Activated CD8-positive, alpha-beta memory T cell treated with anti-CD3 and anti-CD28 coated beads, Interleukin-2, amount 50 U/mL, for 1 hour (primary cell): ENCODE data around the gene STAP2.
"Not testable (repeated sequence)": the region's sequence is repeated elsewhere in the genome, so short reads cannot be mapped to it uniquely, and the experiment has no call there.

Source experiments
- DNase-seq: peaks from one replicate; pipeline ENCODE4 v3.0.0-alpha.2; 2020; ENCODE audit errors: extremely low read depth

STAP2 gene

DNA sequence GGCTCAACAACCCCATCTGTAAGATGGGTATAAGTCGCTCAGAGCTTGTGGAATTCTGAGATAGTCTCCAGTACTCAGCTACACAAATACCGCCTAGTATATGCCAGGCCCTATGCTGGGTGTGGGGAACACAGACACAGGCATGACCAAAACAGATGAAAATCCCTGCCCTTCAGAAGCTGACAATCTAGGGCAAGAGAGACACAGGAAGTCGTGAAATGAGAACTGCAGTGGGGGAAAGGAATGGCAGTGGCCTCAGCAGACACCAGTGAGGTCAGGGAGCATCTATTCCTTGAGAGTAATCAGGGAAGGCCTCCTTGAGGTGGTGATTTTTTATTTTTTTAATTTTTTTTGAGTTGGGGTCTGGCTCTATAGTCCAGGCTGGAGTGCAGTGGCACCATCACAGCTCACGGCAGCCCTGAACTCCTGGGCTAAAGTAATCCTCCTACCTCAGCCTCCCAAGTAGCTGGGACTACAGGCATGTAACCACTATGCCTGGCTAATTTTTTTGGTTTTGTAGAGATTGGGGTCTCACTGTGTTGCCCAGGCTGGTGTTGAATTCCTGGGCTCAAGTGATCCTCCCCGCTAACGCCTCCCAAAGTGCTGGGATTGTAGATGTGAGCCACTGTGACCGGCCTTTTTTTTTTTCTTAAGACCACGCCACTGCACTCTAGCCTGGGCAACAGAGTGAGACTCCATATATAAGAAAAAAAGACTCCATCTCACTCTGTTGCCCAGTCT is 39.6 kb downstream of the STAP2 start:
- no peak for DNase-seq

DNA sequence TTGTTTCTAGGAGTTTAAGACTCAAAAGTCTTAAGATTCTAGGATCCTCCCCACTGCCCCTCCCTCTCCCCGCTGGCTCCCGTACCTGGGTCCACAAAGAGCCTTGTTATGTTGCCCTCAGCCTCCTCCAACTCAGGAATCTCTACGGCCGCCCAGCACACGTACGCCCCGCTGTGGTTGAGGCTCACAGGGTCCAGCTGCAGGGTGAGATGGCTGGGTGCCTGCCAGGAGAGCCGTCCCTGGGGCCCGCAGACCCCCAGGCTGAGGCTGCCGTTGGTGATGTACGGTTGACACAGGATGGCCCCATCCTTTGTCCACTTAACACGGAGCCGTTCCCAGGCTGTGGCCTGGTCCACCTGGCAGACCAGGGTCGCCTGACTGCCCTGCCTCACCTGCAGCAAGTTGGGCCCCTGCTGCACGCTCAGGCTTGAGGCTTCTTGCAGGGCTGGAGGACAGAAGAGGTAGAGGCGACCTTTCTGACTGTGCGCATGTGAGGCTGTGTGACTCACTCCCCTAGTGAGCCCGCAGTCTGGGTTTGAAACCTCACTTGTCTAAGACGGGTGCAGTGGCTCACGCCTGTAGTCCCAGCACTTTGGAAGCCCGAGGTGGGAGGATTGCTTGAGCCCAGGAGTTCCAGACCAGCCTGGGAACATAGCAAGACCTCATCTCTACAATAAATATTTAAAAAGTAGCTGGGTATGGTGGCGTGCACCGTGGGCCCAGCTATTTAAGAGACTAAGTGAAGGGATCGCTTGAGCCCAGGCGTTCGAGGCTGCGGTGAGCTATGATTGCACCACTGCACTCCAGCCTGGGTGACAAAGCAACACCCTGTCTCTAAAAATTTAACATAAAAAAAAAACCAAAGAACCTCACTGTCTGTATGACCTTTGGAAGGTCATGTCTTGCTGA is 40.5 kb downstream of the STAP2 start:
- no peak for DNase-seq

DNA sequence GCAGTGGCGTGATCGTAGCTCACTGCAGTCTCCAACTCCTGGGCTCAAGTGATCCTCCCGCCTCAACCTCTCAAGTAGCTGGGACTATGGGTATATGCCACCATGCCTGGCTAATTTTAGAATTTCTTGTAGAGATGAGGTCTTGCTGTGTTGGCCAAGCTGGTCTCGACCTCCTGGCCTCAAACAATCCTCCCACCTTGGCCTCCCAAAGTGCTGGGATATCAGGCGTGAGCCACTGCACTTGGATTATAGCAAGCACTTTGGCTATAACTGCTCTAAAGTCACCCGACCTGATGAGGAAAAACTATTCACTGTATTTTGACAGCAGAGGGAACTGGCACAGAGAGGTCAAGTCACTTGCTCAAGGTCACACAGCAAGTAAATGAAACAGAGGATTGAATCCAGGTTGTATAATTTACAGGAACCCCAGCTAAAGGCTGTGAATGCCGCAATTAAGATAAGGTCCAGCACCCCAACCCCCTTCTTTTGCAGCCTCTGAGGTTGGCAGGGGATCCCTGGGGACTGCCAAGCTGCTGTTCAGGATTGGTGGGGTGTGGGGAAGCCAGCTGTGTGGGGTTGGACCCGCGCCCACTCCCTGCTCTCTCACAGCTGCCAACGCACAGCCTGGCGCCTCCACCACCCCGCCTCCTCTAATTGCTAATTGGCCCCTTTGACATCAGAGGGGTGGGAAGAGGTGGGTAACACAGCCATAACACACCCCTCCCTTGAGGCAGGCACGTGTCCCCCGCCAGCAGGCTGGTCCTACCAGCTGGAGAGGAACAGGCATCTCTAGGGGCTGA is 42.5 kb downstream of the STAP2 start:
- DNase-seq: no peak

DNA sequence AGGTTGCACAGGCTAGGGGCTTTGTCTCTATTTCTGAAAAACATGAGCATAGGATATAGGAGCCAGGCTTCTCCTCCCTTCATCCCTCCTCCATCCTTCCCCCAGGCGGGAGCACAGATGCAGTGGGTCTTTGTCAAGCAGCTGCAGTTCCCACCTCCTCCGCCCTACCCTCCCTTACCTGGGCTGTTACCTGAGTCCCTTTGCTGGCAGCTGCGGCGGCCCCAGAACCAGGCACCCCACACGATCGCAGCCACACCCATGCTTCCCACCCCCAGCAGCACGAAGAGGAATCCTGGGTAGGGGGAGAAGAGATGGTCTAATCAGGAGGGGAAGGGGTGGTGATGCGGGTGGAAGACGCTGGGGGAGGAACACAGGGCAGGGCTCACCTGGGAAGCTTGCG is 44.2 kb downstream of the STAP2 start:
- no peak for DNase-seq

DNA sequence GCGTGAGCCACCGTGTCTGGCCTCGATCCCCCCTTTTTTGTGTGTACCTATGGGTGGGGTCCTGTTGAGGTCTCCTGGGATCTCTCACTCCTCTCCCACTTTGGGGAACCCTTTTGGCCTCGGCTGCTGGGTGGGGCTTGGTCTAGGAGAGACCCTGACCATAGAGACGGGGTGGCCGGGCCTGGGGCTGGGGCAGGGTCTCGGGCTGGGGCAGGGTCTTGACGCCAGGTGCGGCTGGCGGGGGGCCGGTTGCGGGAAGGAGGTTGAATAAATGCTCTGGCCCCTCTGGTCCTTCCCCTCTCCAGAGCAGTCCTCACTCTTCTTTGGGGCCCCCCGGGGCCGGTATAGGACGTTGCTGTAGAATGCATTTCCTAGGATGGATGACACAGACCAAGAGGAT is 46.1 kb downstream of the STAP2 start:
- DNase-seq: no peak

DNA sequence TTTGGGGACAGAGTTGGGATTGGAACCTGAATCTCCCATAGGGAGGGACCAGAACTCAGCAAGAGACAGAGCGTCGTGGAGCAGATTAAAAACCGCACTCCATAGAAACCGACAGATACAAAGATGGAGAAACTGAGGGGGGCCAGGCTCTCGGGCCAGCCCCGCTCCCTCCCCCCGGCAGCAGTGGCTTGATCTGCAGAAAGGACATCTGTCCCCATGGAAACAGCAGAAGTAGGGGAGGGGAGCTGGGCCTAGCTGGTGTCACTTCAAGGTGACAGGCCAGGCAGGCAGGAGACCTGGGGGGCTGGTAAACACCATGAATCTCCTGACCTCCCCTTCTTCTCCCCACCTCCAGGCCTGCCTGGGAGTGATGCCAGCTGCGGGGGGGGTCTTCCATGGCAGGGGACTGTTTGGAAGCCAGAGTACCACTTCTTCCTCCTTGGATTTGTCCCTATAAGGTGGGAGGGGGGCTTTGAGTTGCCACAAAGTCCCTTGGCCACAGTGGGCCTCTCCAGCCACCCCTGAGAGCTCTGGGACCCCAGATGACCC is 47.4 kb downstream of the STAP2 start:
- DNase-seq: no peak

DNA sequence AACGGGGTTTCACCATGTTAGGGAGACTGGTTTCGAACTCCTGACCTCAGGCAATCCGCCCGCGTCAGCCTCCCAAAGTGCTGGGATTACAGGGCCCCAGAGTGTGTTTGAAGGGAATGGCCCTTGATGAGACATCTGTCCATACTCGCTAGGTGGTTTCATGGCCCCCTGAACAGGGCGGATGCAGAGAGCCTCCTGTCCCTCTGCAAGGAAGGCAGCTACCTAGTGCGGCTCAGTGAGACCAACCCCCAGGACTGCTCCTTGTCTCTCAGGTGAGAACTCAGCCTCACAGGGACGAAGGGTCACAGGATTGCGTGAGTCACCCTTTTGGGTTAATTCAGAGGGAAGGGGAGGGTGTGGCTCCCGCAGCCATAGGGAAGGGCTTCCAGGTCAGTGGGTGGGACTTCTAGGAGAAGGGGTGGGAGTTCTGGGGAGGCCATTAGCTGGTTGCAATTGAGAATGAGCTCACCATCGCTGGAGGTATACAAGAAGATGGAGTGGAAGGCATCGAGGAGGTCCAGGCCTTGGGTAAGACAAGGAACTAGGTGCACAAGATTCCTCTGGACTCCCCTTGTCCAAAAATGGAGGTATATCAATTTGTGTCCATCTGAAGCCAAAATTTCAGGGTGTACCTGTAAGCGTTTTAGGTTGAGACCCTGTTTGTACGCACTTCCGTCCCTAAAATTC is 50.4 kb downstream of the STAP2 start:
- DNase-seq: no peak

DNA sequence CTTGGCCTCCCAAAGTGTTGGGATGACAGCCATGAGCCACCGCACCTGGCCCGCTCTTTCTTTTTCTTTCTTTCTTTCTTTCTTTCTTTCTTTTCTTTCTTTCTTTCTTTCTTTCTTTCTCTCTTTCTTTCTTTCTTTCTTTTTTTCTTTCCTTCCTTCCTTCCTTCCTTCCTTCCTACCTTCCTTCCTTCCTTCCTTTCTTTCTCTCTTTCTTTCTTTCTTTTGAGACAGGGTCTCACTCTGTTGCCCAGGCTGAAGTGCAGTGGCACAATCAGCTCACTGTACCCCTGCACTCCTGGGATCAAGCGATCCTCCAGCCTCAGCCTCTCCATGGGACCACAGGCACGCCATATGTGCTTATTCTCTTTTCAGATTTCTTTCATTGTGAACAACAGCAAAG is 52.5 kb downstream of the STAP2 start:
- DNase-seq: not testable (repeated sequence)

DNA sequence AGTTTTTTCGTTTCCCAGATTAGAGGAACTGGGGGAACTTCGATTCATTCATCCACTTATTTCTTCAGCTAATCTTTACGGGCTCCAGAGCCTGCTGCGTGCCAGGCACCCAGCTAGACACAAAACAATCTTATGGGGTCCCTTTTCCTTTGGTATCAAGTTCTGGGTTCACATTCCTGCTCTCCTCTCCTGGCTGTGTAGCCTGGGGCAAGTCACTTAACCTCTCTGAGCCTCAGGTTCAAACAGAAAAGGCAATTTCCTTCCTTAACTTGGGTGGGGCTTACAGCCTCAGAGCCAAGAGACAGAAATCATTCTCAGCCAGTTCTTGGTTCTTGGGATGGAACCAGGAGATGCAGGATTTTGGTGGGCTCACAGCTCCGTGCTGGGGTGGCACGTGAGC is 53.7 kb downstream of the STAP2 start:
- DNase-seq: no peak

DNA sequence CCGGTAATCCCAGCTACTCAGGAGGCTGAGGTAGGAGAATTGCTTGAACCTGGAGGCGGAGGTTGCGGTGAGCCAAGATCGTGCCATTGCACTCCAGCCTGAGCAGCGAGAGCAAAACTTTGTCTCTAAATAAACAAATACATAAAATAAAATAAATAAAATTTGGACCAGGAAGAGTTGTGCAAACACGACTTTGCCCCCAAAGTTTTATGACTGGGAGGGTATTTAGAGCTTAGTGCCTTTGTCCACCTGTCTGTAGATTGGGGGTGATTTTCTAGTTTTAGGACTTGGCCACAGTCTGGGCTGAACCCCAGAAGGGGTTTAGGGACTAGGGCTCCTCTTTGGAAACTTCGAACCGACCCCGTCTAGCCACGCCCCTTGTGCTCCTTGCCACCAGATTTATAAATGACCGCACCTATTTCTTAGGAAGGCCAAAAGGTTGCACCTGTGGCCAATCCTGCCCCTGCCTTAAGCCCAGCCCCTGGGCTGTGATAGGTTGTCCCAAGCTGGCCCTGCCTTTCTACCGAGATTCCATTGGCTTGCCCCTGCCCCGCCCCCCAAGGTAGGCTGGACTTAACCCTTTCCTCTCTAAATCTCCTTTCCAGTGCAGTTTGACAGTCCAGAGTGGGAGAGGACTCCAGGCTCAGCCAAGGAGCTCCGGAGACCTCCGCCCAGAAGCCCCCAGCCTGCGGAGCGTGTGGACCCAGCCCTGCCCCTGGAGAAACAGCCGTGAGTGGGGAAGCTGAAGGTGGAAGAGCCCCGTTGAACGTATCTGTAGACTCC is 54.3 kb downstream of the STAP2 start:
- no peak for DNase-seq

DNA sequence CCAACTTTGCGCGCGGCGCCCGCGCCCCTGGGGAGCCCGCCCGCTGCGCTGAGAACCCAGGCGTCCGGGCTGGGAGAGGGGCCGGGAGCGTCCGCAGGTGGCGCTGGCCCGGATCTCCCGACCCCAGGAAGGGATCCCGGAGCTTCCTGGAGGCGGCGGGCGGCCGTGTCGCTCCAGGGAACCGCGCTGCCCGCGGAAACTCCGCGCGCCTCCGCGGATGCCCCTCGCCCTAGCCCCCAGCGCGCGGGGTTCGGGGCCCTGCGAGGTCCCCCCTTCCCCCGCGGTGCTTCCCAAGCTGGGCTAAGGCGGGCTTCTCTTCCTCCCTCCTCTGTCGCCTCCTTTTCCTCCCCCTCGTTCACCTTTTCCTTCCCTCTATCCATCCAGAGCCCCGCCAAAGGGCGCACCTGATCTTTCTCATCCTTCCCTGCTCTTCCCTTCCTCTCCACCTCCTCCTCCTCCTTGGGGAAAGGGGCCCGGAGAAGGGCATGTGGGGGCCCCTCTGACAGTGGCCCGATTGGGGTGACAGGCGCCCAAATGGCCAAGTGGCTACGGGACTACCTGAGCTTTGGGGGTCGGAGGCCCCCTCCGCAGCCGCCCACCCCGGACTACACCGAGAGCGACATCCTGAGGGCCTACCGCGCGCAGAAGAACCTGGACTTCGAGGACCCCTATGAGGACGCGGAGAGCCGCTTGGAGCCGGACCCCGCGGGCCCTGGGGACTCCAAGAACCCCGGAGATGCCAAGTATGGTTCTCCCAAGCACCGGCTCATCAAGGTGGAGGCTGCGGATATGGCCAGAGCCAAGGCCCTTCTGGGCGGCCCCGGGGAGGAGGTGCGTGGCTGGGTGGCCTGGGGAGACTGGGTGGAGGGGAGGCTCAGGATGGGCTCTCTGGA is 58.9 kb downstream of the STAP2 start:
- no peak for DNase-seq

DNA sequence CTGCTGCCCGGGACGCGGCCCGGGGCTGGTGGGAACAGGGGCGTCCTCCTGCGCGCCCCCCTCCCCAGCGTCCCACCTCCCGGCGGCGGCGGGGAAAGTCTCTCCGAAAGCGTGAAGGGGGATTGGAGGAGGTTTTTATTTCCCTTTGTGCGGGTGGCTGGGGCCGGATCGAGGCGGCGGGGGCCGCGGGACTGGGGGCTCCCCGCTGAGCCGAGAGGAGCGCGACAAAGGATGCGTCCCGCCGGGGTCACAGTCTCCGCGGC is 59.4 kb downstream of the STAP2 start:
- DNase-seq: no peak

DNA sequence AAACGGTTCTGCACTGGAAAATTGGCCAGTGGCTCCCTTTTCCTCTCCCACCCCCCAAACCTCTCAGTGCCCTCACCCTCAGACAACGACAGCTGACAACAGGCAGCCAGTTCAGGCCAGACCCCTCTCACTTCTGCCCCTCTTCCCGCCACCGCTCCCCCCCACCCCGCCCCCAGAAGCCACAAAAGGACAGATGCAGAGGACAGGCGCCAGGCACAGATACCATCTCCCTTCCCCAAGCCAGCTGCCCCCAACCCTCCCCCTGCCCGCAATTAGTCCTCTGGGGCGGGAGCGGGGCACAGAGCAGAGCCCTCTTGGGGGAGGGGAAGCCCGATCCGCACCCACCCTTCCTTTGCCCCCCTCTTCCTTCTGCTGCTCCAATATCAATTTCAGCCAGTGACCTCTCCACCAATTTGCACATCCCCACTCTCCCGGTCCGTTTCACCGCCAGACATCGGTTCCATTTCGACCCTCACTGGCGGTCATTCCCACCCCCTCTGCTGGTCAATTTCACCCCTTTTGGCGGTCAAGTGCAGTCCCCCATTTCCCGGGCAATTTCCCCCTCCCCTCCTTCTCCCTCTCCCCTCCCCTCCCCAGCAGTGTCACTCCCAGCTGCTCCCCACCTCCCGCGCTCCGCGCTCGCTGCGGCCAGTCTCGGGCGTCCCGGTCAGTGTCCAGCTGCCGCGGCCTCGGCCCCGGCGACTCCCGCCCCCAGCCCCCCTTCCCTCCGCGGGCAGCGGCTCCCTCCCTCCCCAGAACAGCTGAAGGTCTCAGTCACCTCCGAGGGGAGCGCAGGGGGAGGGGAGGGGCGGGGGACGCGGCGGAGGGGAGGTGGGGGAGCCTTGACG is 60.0 kb downstream of the STAP2 start, which contains the start of gene SHD:
TSS of gene SHD (plus strand) at position 848 of the 848 bp plus-strand sequence. CDS start 798 bp downstream, outside the sequence.
- no peak for DNase-seq

DNA sequence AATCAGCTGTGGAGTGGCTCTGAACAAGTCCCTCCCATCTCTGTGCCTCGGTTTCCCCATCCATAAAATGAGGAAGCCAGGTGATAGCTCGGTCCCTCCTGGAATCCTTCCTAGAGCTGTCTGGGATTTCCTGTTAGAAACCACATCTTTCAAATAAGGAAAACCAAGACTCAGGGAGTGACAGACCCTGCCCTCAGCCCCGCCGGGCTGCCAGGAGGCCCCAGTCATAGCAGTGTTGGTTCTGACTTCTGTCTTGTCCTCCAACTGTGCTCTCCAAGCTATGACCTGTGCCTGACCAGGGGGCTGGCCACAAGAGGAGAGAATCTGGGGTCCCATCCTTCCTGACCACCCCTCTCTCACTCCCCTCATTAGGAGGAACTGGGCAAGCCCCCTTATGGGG is 60.6 kb downstream of the STAP2 start:
- no peak for DNase-seq

DNA sequence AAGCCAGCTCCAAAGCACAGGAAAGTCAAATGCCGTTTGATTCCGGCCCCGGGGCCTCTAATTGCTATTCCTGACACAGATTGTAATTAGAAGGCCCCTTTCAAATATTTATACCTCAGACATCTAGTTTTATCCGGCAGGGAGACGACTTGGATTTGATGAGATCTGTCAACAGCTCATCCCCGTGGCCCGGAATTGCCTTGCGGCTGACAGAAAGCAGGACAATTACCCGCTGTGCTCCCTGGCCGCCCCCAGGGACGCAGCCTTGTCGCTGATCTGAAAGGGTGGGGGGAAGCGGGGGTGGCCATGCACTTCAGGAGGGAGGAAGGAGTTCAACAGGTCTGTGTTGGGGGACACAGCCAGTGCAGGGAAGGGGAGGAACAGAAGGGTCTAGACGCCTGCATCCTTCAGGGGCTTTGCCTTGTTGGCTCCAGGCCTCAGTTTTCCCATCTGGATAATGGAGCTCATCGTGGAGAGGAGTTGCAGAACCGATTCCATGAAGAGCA is 61.4 kb downstream of the STAP2 start:
- DNase-seq: no peak

DNA sequence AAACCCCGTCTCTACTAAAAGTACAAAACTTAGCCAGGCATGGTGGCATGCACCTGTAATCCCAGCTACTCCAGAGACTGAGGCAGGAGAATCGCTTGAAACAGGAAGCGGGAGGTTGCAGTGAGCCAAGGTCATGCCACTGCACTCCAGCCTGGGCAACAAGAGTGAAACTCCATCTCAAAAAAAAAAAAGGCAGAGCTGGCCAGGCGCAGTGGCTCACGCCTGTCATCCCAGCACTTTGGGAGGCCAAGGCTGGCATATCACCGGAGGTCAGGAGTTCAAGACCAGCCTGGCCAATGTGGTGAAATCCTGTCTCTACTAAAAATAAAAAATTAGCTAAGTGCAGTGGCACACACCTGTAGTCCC is 64.3 kb downstream of the STAP2 start:
- not testable (repeated sequence) for DNase-seq
